Glutamatergic neuron (in vitro differentiated cells): ENCODE measurements around the gene MEN1. TPM values are rescaled to one million over a fixed set of nuclear protein-coding genes. Genes with fewer than 3 reads are reported as not detected.

Experiments used
- DNase-seq: peaks from one replicate; pipeline ENCODE4 v3.0.0; 2022
- H3K27ac Mint-ChIP-seq: one replicate; pipeline ENCODE4 v1.8.0; 2020; ENCODE audit warnings: mild to moderate bottlenecking, mixed read lengths, inconsistent platforms; ENCODE audit not compliant: unreplicated experiment
- H3K27me3 Mint-ChIP-seq: one replicate; pipeline ENCODE4 v1.8.0; 2020; ENCODE audit warnings: mild to moderate bottlenecking, moderate library complexity, mixed read lengths, inconsistent platforms; ENCODE audit not compliant: unreplicated experiment
- H3K36me3 Mint-ChIP-seq: one replicate; pipeline ENCODE4 v1.8.0; 2020; ENCODE audit warnings: mild to moderate bottlenecking, mixed read lengths, inconsistent platforms; ENCODE audit not compliant: unreplicated experiment
- H3K4me1 Mint-ChIP-seq: one replicate; pipeline ENCODE4 v1.8.0; 2020; ENCODE audit warnings: mild to moderate bottlenecking, low read depth, mixed read lengths, inconsistent platforms; ENCODE audit not compliant: unreplicated experiment
- H3K4me3 Mint-ChIP-seq: one replicate; pipeline ENCODE4 v1.8.0; 2020; ENCODE audit warnings: mild to moderate bottlenecking, mixed read lengths, inconsistent platforms; ENCODE audit not compliant: unreplicated experiment
- H3K9me3 Mint-ChIP-seq: one replicate; pipeline ENCODE4 v1.8.0; 2020; ENCODE audit warnings: mild to moderate bottlenecking, moderate library complexity, mixed read lengths, inconsistent platforms; ENCODE audit not compliant: unreplicated experiment
- total RNA-seq: library from RNA; stranded (reverse); fragmentation: NEBNext Ultra II Directional; extraction: Animal tissue kit (Norgen Biotek cat#: 25700); gene quantifications from one replicate; pipeline ENCODE4 v1.2.1, GENCODE V29; 2021; ENCODE audit not compliant: unreplicated experiment
- TF ChIP-seq, protein P1 (sequence below): fragments of 200-600 bp; sonication (generic); IDR thresholded peaks from one replicate; pipeline ENCODE4 v1.5.0; 2021; ENCODE audit not compliant: partially characterized antibody, unreplicated experiment

The MEN1 gene
- total RNA-seq, 1 donor from 2014 or later, result 39.7 TPM

DNA sequence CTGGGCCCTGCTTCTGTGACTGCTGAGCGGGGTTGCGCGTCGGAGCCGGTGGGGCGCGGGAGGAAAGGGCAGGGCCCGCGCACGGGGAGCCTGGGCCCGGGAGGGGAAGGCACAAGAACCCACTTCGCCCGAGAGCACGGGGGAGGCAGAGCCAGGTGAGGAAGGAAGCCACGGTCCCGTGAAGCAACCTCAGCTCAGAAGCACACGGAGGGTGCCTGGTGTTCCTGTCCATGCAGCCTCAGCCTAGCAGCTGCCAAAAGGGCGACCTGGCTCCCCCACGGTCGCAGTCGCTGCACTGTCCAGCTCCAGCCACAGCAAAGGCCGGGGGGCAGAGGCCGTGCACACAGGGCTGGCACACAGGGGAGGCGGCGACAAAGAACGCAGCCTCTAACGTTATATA lies 43.4 kb upstream of the MEN1 start:
- DNase-seq, result no peak
- Mint-ChIP-seq H3K27me3 (peaks cover 3% of the 10 kb centered on the region), H3K4me1 (peaks cover 10% of the 10 kb centered on the region), H3K36me3 (no peaks in the 10 kb centered on the region), H3K4me3 (no peak overlapping the region), H3K27ac (no peak overlapping the region), H3K9me3 (peaks cover 4% of the 10 kb centered on the region)
- TF ChIP-seq, protein P1, sequence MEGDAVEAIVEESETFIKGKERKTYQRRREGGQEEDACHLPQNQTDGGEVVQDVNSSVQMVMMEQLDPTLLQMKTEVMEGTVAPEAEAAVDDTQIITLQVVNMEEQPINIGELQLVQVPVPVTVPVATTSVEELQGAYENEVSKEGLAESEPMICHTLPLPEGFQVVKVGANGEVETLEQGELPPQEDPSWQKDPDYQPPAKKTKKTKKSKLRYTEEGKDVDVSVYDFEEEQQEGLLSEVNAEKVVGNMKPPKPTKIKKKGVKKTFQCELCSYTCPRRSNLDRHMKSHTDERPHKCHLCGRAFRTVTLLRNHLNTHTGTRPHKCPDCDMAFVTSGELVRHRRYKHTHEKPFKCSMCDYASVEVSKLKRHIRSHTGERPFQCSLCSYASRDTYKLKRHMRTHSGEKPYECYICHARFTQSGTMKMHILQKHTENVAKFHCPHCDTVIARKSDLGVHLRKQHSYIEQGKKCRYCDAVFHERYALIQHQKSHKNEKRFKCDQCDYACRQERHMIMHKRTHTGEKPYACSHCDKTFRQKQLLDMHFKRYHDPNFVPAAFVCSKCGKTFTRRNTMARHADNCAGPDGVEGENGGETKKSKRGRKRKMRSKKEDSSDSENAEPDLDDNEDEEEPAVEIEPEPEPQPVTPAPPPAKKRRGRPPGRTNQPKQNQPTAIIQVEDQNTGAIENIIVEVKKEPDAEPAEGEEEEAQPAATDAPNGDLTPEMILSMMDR, result no peak

DNA sequence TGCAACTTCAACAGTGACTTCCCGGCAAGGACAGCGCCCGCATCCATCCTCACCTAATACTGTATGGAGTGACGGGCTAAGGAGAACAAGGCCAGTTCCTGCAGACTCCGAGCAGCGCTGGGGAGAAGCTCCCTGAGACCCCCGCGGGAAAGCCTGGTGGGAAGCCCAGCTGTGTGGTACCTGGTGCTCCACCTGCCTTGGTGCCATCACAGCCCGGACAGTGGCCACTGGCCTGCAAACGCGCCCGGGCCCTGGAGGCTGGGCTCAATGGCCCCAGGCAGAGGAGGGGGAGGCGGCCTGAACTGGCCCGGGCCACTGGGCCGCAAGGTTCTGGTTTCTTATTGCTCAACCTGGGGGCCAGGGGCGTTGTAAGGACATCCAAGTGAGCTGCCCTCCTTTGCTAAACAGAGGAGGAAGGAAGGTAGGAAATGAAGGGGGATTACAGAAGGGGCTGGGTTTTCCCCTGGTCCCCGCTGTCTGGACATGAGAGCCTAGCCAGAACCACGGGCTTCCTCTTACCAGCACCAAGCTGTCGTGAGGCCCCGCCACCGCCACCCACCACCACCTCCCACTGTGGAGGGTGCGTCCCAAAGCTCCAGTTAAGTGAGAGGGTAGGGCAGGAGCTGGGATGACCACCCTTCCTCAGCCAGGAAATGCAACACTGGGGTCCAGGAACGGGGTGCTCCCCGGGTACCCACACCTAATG lies 42.6 kb upstream of the MEN1 start:
- Mint-ChIP-seq H3K9me3 (peaks cover 4% of the 10 kb centered on the region), H3K4me1 (peaks cover 10% of the 10 kb centered on the region), H3K36me3 (no peaks in the 10 kb centered on the region), H3K4me3 (no peak overlapping the region), H3K27me3 (peaks cover 3% of the 10 kb centered on the region), H3K27ac (no peak overlapping the region)
- no peak for DNase-seq
- TF ChIP-seq, protein P1, result no peak

- TF ChIP-seq, protein P1, result no peak
- H3K4me3 Mint-ChIP-seq, result no peak overlapping the region
- peaks cover 10% of the 10 kb centered on the region for H3K4me1 Mint-ChIP-seq
- no peak for DNase-seq
- peaks cover 4% of the 10 kb centered on the region for H3K9me3 Mint-ChIP-seq
- H3K36me3 Mint-ChIP-seq, result no peaks in the 10 kb centered on the region
- peaks cover 3% of the 10 kb centered on the region for H3K27me3 Mint-ChIP-seq
- H3K27ac Mint-ChIP-seq, result no peak overlapping the region
These were observed 41.5 kb upstream of the MEN1 start for GRCh38 chr11:64851831-64852351.

DNA sequence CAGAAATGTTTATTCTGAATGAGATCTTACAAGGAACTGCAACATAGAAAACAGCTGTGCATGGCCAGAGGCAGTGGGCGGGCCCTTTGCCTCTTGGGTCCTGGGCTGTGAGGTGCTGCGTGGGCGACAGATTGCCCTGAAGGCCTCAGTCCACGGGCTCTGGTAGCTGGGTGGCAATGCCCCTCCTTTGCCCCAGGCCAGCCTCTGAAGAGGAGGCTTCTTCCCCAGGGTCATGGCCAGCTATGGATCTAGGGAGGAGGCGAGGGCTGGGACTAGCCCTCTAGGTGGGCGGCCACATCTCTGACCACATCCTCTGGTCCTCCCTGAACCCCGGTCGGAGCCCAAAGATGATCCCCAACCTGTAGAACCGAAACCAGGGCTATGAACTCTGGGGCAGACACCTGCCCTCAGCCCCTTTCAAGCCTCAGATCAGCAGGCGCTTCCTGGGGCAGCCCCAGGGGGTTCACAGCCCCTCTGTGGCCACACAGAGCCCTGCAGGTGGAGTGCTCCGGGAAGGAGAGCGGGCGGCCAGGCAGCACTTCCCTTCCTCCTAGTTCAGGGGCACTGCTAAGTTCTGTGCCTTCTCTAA lies 40.7 kb upstream of the MEN1 start:
- Mint-ChIP-seq H3K36me3 (no peaks in the 10 kb centered on the region), H3K27ac (no peak overlapping the region), H3K4me1 (peaks cover 10% of the 10 kb centered on the region), H3K9me3 (peaks cover 4% of the 10 kb centered on the region), H3K4me3 (no peak overlapping the region), H3K27me3 (peaks cover 3% of the 10 kb centered on the region)
- TF ChIP-seq, protein P1, result no peak
- DNase-seq, result no peak

- TF ChIP-seq, protein P1, result no peak
- Mint-ChIP-seq H3K36me3 (no peaks in the 10 kb centered on the region), H3K27me3 (peaks cover 10% of the 10 kb centered on the region), H3K27ac (no peak overlapping the region), H3K4me1 (peaks cover 6% of the 10 kb centered on the region), H3K4me3 (no peak overlapping the region), H3K9me3 (peaks cover 5% of the 10 kb centered on the region)
- no peak for DNase-seq
These were observed 39.4 kb upstream of the MEN1 start for GRCh38 chr11:64849598-64850356.
